Thoracic aorta (tissue), 2 donors: ENCODE results near the gene HMG20A. TPM values are rescaled to one million over a fixed set of nuclear protein-coding genes. Genes with fewer than 3 reads are reported as not detected.
A peak's percentile ranks its signal among the peaks of the same experiment; 100 is the strongest.

Experiments used
- ATAC-seq: fragments of 150-250 bp; one replicate; pipeline ENCODE4 v1.8.0; 2017; ENCODE audit warnings: low read depth; ENCODE audit not compliant: insufficient number of reproducible peaks, low FRiP score
- DNase-seq: peaks from one replicate; pipeline ENCODE4 v3.0.0-alpha.2; 2020; ENCODE audit warnings: low spot score
- H3K27ac ChIP-seq, 2 donors: fragments of 200-600 bp; sonication (generic); 1 replicate in 1 of 2; 2 replicates in 1 of 2; pipeline ENCODE4 v1.5.1; 2016; ENCODE audit warnings: mild to moderate bottlenecking in 2 of 2, moderate library complexity in 2 of 2
- H3K27me3 ChIP-seq: fragments of 200-600 bp; sonication (generic); replicated peaks from 2 replicates; pipeline ENCODE4 v1.6.0; 2016; ENCODE audit warnings: mild to moderate bottlenecking; ENCODE audit not compliant: insufficient read depth
- H3K36me3 ChIP-seq: fragments of 200-600 bp; sonication (generic); one replicate; pipeline ENCODE4 v1.5.1; 2016
- H3K4me1 ChIP-seq, 2 donors: fragments of 200-600 bp; sonication (generic); 1 replicate in 1 of 2; 2 replicates in 1 of 2; pipeline versions ENCODE4 v1.5.1 to v1.6.0; 2016; ENCODE audit warnings: low read depth in 2 of 2, mild to moderate bottlenecking in 1 of 2; ENCODE audit not compliant: control insufficient read depth in 1 of 2
- H3K4me3 ChIP-seq: fragments of 200-600 bp; sonication (generic); 2 replicates; pipeline ENCODE4 v1.5.1; 2016; ENCODE audit warnings: mild to moderate bottlenecking
- H3K9me3 ChIP-seq: fragments of 200-600 bp; sonication (generic); 2 replicates; pipeline ENCODE4 v1.5.1; 2016
- total RNA-seq, 2 donors: library from RNA; depleted of rRNA; stranded (reverse); fragments of >200 nt; gene quantifications; one replicate each; pipeline versions ENCODE4 v1.1.0 to v1.2.3, GENCODE V29; 2016
- TF ChIP-seq, protein P1 (sequence below): fragments of 200-600 bp; sonication (generic); IDR thresholded peaks from one replicate; pipeline ENCODE4 v1.5.1; 2019; ENCODE audit warnings: antibody characterized with exemption

HMG20A gene
- total RNA-seq, 2 donors from 2014 or later = 25.7 to 47.3 TPM

DNA sequence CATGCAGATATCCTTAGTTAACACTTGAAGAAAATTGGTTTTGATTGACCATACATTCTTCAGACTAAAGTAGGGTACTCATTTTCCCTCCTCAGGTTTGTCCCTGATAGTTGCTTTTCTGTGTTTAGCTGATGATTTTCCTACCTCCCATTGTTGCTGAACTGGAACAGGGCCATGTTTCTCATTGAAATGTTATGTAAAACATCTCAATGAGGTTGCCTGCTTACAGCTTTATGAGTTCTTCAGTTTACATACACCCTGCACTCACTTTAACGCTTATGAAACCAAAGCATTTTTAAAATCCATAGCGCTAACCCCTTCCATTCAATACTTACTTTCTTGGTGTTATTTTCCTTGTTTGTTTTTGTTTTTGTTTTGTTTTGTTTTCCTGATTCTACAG, 61.9 kb downstream of the HMG20A start:
- Histone ChIP-seq H3K27ac (no peak overlapping the region), H3K4me1 (peaks cover 13 to 24% of the 10 kb centered on the region in 2 donors), H3K4me3 (no peak overlapping the region), H3K27me3 (no peaks in the 10 kb centered on the region), H3K36me3 (peaks cover 18% of the 10 kb centered on the region), H3K9me3 (no peaks in the 10 kb centered on the region)
- TF ChIP-seq, protein P1, sequence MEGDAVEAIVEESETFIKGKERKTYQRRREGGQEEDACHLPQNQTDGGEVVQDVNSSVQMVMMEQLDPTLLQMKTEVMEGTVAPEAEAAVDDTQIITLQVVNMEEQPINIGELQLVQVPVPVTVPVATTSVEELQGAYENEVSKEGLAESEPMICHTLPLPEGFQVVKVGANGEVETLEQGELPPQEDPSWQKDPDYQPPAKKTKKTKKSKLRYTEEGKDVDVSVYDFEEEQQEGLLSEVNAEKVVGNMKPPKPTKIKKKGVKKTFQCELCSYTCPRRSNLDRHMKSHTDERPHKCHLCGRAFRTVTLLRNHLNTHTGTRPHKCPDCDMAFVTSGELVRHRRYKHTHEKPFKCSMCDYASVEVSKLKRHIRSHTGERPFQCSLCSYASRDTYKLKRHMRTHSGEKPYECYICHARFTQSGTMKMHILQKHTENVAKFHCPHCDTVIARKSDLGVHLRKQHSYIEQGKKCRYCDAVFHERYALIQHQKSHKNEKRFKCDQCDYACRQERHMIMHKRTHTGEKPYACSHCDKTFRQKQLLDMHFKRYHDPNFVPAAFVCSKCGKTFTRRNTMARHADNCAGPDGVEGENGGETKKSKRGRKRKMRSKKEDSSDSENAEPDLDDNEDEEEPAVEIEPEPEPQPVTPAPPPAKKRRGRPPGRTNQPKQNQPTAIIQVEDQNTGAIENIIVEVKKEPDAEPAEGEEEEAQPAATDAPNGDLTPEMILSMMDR = no peak
- DNase-seq = no peak
- no peak for ATAC-seq

DNA sequence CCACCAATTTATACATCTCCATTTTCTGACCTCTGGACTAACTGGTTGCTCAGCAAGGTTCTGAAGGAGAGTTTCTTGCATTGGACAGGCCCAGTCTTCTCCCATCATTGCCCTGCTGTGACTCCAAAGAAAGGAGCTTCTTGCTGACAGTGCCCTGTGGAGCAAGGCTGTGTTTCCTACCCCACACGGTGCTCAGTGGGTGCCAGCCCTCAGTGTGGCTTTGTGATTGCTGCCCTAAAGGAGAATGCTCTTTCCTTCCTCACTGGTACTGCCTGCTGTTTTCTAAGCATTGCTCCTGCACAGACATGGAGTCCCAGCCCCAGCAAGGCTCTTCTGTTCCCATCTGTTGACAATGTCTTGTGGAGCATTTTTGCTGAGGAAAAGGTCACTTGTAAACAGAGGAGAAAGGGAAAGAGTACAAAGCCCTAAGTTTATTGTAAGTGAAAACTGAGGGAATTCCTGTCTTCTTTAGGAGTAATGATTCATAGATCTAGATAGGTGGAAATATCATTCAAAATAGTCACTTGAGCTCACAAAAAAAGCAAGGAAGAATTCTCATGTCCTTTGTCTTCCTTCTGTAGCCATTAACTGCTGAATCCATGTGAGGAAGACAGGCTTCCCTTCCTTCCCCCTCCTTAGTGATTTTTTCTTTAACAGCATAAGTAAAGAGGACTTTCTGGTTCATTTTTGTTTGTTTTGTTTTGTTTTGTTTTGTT, 62.9 kb downstream of the HMG20A start:
- Histone ChIP-seq H3K27me3 (no peaks in the 10 kb centered on the region), H3K4me1 (peaks cover 13 to 24% of the 10 kb centered on the region in 2 donors), H3K27ac (no peak overlapping the region), H3K9me3 (no peaks in the 10 kb centered on the region), H3K4me3 (no peak overlapping the region), H3K36me3 (peaks cover 15% of the 10 kb centered on the region)
- DNase-seq (no peak), ATAC-seq (no peak)
- TF ChIP-seq, protein P1 = no peak

DNA sequence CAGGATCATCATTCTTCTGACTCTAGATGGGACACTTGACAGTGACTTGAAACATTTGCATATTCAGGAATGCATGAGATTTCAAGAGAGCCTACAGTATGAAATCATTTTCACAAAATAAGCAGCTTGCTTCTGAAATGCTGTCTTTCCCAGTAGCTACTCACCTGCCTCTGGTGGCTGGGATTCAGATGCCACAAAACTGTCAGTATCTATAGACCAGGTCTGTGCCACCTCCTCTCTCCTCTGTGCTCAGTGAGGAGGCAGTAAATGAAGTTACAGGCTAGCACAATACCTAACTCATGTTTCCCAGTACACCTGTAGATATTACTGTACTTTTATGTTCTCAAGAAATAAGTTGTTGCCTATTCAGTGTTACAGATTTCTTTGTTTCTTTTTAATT, 64.3 kb downstream of the HMG20A start:
- Histone ChIP-seq H3K36me3 (peaks cover 10% of the 10 kb centered on the region), H3K27ac (no peak overlapping the region), H3K4me1 (peaks cover 13 to 24% of the 10 kb centered on the region in 2 donors), H3K27me3 (no peaks in the 10 kb centered on the region), H3K4me3 (no peak overlapping the region), H3K9me3 (no peaks in the 10 kb centered on the region)
- no peak for ATAC-seq
- TF ChIP-seq, protein P1 = no peak
- no peak for DNase-seq

- peak; percentile 57 for ATAC-seq
Measured at GRCh38 chr15:77486542-77487468, 66.1 kb downstream of the HMG20A start.

More at GRCh38 chr15:77486542-77487468, 66.1 kb downstream of the HMG20A start:
- Histone ChIP-seq H3K4me3 (no peak overlapping the region), H3K36me3 (peaks cover 10% of the 10 kb centered on the region), H3K27me3 (no peaks in the 10 kb centered on the region), H3K9me3 (no peaks in the 10 kb centered on the region), H3K27ac (peak overlapping the region in 1 of 2 donors; percentile 23), H3K4me1 (peaks cover 11 to 20% of the 10 kb centered on the region in 2 donors)
- TF ChIP-seq, protein P1 = no peak
- DNase-seq = no peak
